Stimulated activated naive B cell treated with anti-CD40 and anti-IgM and Interleukin-4, amounts not matched to agents 10 μg/mL and 1 μg/mL and 100 μg/mL, for 72 hours (primary cell): ENCODE results near the gene TBX18.

Source experiments
- ATAC-seq, 2 donors: fragments of 150-1000 bp; cut with Tn5 transposase; replicated peaks; 2 replicates each; pipeline ENCODE4 v1.10.0; 2021; ENCODE audit warnings: moderate library complexity in 1 of 2
- DNase-seq: peaks from one replicate; pipeline ENCODE4 v3.0.0; 2021
- H3K27ac Mint-ChIP-seq: one replicate; pipeline ENCODE4 v1.8.0; 2022; ENCODE audit warnings: mild to moderate bottlenecking, mixed read lengths
- H3K27me3 Mint-ChIP-seq, 2 donors: one replicate each; pipeline ENCODE4 v1.8.0; 2022; ENCODE audit warnings: mixed read lengths in 2 of 2
- H3K36me3 Mint-ChIP-seq, 2 donors: one replicate each; pipeline ENCODE4 v1.8.0; 2022; ENCODE audit warnings: mixed read lengths in 2 of 2, mild to moderate bottlenecking in 1 of 2
- H3K4me1 Mint-ChIP-seq, 2 donors: one replicate each; pipeline ENCODE4 v1.8.0; 2022; ENCODE audit warnings: mixed read lengths in 2 of 2, mild to moderate bottlenecking in 1 of 2
- H3K4me3 Mint-ChIP-seq, 2 donors: one replicate each; pipeline ENCODE4 v1.8.0; 2022; ENCODE audit warnings: mild to moderate bottlenecking in 2 of 2, mixed read lengths in 2 of 2, moderate library complexity in 1 of 2
- H3K9me3 Mint-ChIP-seq, 2 donors: one replicate each; pipeline ENCODE4 v1.8.0; 2022; ENCODE audit warnings: mixed read lengths in 2 of 2, mild to moderate bottlenecking in 1 of 2

Gene TBX18

DNA sequence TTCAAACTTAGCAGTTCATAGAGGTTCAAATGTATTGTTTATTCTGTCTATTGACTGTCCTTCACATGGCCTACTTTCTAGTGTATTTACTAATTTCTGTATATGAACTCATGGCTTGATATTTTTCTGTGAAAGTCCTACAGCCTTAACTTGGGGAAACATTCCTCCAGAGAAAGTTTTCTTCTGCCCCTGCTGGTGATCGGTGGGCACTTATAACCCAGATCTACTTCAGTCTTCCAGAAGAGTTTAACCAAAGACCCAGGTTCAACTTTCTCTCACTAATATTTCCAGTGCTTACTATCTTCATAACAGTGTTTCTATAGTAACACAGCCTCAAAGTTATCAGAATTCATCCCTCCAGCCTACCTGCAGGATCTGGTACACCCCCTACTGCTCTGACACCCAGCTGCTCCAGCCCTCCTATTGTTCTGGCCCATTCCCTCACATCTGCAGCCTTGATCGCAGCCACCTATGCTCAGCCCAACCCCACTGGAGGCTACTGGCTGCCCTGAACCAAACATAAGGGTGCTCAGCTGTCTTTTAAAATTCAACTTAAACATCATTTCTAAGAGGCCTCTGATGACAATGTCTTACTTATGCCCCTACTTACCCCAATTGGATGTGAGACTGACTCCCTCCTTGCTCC is 72.3 kb downstream of the TBX18 start:
- Mint-ChIP-seq H3K4me3 (no peak overlapping the region), H3K27ac (no peak overlapping the region), H3K36me3 (no peaks in the 10 kb centered on the region), H3K4me1 (no peaks in the 10 kb centered on the region), H3K27me3 (no peaks in the 10 kb centered on the region), H3K9me3 (no peaks in the 10 kb centered on the region)
- no peak for DNase-seq
- no peak for ATAC-seq

GRCh38 chr6:84688141-84688873 is 76.1 kb downstream of the TBX18 start:
- ATAC-seq (no peak), DNase-seq (no peak)
- Mint-ChIP-seq H3K4me1 (no peaks in the 10 kb centered on the region), H3K36me3 (no peaks in the 10 kb centered on the region), H3K27ac (no peak overlapping the region), H3K27me3 (no peaks in the 10 kb centered on the region), H3K9me3 (peaks cover 0 to 2% of the 10 kb centered on the region in 2 donors), H3K4me3 (no peak overlapping the region)

DNA sequence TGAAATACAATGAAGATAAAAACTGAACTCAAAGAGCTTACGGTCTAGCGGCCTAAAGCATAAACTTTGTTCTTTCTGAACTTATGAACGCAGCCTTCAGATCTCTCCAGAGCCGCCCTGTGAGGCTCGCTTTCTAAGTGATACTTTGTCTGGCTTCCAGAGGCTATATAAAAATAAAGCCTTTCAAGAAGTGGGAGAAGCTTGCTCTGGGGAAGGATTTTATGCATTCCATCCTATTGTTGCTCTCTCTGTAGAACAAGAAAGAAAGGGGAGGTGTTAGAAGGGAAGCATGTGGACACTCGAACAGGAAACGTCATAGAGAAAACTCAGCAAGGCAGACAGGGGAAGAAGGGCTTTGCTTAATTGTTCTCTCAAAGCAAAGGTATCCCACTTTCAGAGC is 77.0 kb downstream of the TBX18 start:
- no peak for DNase-seq
- H3K27ac Mint-ChIP-seq = no peak overlapping the region
- no peaks in the 10 kb centered on the region for H3K4me1 Mint-ChIP-seq
- no peak for ATAC-seq
- H3K9me3 Mint-ChIP-seq = peaks cover 0 to 2% of the 10 kb centered on the region in 2 donors
- no peaks in the 10 kb centered on the region for H3K27me3 Mint-ChIP-seq
- no peak overlapping the region for H3K4me3 Mint-ChIP-seq
- H3K36me3 Mint-ChIP-seq = no peaks in the 10 kb centered on the region

GRCh38 chr6:84685983-84686584 is 78.3 kb downstream of the TBX18 start:
- ATAC-seq (no peak), DNase-seq (no peak)
- H3K36me3 Mint-ChIP-seq = no peaks in the 10 kb centered on the region
- H3K27me3 Mint-ChIP-seq = no peaks in the 10 kb centered on the region
- H3K27ac Mint-ChIP-seq = no peak overlapping the region
- H3K4me1 Mint-ChIP-seq = no peaks in the 10 kb centered on the region
- peaks cover 3 to 10% of the 10 kb centered on the region in 2 donors for H3K9me3 Mint-ChIP-seq
- no peak overlapping the region for H3K4me3 Mint-ChIP-seq

GRCh38 chr6:84681693-84682326 is 82.6 kb downstream of the TBX18 start:
- Mint-ChIP-seq H3K27ac (no peak overlapping the region), H3K4me1 (no peaks in the 10 kb centered on the region), H3K4me3 (no peak overlapping the region), H3K36me3 (no peaks in the 10 kb centered on the region), H3K27me3 (no peaks in the 10 kb centered on the region), H3K9me3 (peaks cover 4 to 12% of the 10 kb centered on the region in 2 donors)
- no peak for DNase-seq
- no peak for ATAC-seq

DNA sequence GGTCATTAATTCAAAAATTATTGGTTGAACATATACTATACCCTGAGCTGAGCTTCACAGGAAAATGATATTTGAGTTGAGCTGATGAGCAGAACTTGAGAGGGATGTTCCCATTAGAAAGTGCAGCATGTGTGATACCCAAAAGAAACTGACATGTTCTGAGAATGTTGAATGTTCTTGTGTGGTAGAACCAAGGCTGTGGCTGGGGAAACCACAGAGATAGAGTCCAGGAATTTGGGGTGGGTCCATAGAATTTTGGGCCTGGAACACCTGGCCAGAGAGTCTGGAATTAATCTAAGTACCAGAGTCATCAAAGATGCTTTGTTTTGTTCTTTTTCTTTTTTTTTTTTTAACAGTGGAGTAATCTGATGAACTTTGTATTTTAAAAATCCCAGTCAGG is 88.7 kb downstream of the TBX18 start:
- Mint-ChIP-seq H3K4me1 (no peaks in the 10 kb centered on the region), H3K9me3 (peaks cover 7 to 8% of the 10 kb centered on the region in 2 donors)
- no peak for ATAC-seq

GRCh38 chr6:84674395-84674794 is 90.0 kb downstream of the TBX18 start:
- H3K27me3 Mint-ChIP-seq = no peaks in the 10 kb centered on the region
- no peak for ATAC-seq
- no peaks in the 10 kb centered on the region for H3K36me3 Mint-ChIP-seq
- H3K4me3 Mint-ChIP-seq = no peak overlapping the region
- peaks cover 7 to 8% of the 10 kb centered on the region in 2 donors for H3K9me3 Mint-ChIP-seq
- DNase-seq = no peak
- H3K4me1 Mint-ChIP-seq = no peaks in the 10 kb centered on the region
- H3K27ac Mint-ChIP-seq = no peak overlapping the region

More for the DNA sequence above, 88.7 kb downstream of the TBX18 start:
- Mint-ChIP-seq H3K27ac (no peak overlapping the region), H3K4me3 (no peak overlapping the region), H3K36me3 (no peaks in the 10 kb centered on the region), H3K27me3 (no peaks in the 10 kb centered on the region)
- no peak for DNase-seq

GRCh38 chr6:84671183-84671582 is 93.2 kb downstream of the TBX18 start:
- DNase-seq = no peak
- Mint-ChIP-seq H3K4me1 (no peaks in the 10 kb centered on the region), H3K9me3 (peaks cover 0 to under 1% of the 10 kb centered on the region in 2 donors), H3K27ac (no peak overlapping the region), H3K36me3 (no peaks in the 10 kb centered on the region), H3K27me3 (no peaks in the 10 kb centered on the region), H3K4me3 (no peak overlapping the region)
- ATAC-seq = no peak

DNA sequence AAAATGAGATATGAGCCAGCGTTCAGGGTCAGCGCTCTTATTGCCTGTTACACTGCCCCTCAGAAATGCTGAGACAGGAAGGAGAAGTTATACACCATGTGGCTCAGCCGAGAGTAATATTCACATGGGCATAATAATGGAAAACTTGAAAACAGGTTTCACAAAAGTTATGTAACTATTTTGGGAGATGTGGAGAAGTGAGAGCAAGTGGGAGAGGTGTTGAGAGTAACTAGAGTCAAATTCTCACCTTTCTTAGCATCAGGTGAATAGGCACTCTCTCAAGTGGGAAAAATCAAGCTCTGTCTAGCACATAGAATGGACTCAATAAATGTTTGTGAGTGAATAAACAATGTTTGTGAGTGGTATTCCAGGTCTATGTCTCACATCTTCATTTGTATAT is 94.5 kb downstream of the TBX18 start:
- ATAC-seq (no peak), DNase-seq (no peak)
- Mint-ChIP-seq H3K4me3 (no peak overlapping the region), H3K4me1 (no peaks in the 10 kb centered on the region), H3K27me3 (no peaks in the 10 kb centered on the region), H3K9me3 (no peaks in the 10 kb centered on the region), H3K36me3 (no peaks in the 10 kb centered on the region), H3K27ac (no peak overlapping the region)

DNA sequence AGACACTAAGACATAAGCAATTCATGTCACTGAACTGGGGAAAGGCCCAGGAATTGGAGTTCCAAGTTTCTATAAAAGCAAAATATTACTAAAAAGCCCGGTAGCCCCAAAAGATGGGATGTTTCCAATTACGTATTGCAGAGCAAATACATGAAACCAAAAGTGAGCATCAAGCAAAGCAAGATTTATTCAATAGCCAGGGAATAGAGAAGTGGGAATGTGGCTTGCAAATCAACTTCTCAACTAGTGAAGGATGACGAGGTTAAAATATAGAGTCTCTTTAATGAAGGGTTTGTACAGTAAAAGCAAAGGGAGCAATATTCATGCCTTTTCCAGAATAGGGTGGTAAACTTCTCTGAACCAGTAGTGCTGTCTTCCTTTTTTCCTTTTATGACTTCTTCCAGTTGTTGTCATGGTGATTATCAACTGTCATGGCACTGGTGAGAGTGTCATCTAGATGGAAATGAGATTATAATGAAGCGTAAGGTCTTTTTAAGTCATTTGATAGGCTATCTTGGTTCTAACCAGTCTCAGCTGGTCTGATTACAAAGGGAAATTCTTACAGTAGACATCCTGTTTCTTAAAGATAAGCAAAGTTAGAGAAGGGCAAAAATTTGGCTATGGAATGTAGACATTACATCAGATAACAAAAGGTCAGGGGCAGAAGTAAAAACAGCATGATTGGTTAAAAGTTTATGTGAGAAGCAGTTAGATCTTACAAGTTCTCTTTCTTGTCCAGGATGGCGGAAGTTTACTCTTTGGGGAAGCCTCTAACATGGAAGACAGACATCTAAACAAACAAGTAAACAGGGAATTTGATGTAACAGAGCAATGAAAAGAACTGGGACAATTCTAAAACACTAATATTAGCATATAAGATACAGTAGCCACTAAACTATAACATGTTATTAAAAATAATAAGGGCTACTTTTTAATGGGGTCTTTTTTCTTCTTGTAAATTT is 96.9 kb downstream of the TBX18 start:
- H3K9me3 Mint-ChIP-seq = no peaks in the 10 kb centered on the region
- no peak overlapping the region for H3K4me3 Mint-ChIP-seq
- ATAC-seq (no peak), DNase-seq (no peak)
- H3K4me1 Mint-ChIP-seq = no peaks in the 10 kb centered on the region
- no peak overlapping the region for H3K27ac Mint-ChIP-seq
- no peaks in the 10 kb centered on the region for H3K27me3 Mint-ChIP-seq
- no peaks in the 10 kb centered on the region for H3K36me3 Mint-ChIP-seq

DNA sequence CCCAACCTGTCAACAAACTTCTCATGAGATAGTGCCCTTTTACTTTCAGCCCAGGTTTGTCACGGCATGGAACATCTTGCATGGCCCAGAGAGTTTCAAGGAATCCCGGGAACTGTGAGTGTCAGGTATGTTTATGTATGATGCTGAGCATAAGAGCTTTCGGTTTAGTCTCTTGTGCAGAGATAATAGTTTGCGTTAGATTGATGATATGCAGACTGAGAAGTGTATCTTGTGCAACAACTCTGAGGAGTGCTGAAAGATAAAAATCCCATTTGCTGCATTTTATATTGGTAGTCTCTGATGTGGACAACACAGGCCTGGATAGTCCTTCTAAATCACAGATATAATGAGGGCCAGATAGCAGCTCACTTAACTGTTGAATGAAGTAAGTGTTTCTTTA is 99.0 kb downstream of the TBX18 start:
- no peaks in the 10 kb centered on the region for H3K27me3 Mint-ChIP-seq
- no peaks in the 10 kb centered on the region for H3K4me1 Mint-ChIP-seq
- no peaks in the 10 kb centered on the region for H3K36me3 Mint-ChIP-seq
- H3K4me3 Mint-ChIP-seq = no peak overlapping the region
- ATAC-seq = no peak
- H3K9me3 Mint-ChIP-seq = no peaks in the 10 kb centered on the region
- no peak overlapping the region for H3K27ac Mint-ChIP-seq
- no peak for DNase-seq

GRCh38 chr6:84663866-84664265 is 100.5 kb downstream of the TBX18 start:
- ATAC-seq (no peak), DNase-seq (no peak)
- H3K9me3 Mint-ChIP-seq = no peaks in the 10 kb centered on the region
- no peaks in the 10 kb centered on the region for H3K4me1 Mint-ChIP-seq
- no peak overlapping the region for H3K4me3 Mint-ChIP-seq
- H3K27me3 Mint-ChIP-seq = no peaks in the 10 kb centered on the region
- H3K36me3 Mint-ChIP-seq = no peaks in the 10 kb centered on the region
- no peak overlapping the region for H3K27ac Mint-ChIP-seq

DNA sequence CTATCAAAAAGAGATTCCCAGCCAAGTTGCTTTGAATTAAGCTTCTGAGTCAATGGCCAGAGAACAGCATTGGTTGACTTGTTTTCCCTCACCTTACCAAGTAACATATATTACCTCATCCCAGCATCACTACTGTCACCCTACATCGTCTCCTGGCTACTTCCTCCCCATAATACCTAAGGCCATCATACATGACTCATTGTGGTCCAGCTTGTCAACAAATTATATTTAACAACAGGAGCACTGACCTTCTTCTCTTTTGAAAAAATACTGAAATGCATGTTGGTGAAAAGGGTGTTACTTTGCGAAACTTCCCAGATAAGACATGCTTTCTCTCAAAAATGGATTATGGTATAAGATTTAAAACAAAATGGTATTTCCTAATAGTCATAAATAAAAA is 106.9 kb downstream of the TBX18 start:
- no peak overlapping the region for H3K4me3 Mint-ChIP-seq
- no peak for ATAC-seq
- DNase-seq = no peak
- H3K36me3 Mint-ChIP-seq = no peaks in the 10 kb centered on the region
- H3K27me3 Mint-ChIP-seq = no peaks in the 10 kb centered on the region
- no peaks in the 10 kb centered on the region for H3K9me3 Mint-ChIP-seq
- H3K4me1 Mint-ChIP-seq = no peaks in the 10 kb centered on the region
- H3K27ac Mint-ChIP-seq = no peak overlapping the region

DNA sequence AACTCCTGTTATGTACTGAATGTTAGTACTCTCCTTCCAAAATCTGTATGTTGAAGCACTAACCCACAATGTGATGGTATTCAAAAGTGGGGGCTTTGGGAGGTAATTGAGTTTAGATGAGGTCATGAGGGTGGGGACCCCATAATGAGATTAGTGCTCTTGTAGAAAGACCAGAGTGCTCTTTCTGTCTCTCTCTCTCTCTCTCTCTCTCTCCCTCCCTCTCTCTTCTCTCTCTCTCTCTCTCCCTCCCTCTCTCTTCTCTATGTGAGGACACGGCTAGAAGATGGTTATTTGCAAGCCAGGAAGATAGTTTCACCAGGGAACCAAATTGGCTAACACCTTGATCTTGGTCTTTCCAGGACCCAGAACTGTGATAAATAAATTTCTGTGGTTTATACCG is 107.4 kb downstream of the TBX18 start:
- DNase-seq (no peak), ATAC-seq (no peak)
- H3K27ac Mint-ChIP-seq = no peak overlapping the region
- H3K9me3 Mint-ChIP-seq = no peaks in the 10 kb centered on the region
- H3K4me1 Mint-ChIP-seq = no peaks in the 10 kb centered on the region
- no peaks in the 10 kb centered on the region for H3K27me3 Mint-ChIP-seq
- H3K36me3 Mint-ChIP-seq = no peaks in the 10 kb centered on the region
- H3K4me3 Mint-ChIP-seq = no peak overlapping the region
